Hematopoietic multipotent progenitor cell treated with erythropoietin and hydrocortisone succinate and interleukin-3 and kit ligand, for 8 days (in vitro differentiated cells): ENCODE measurements around the gene LMOD1.
"Not testable (repeated sequence)": the region's sequence is repeated elsewhere in the genome, so short reads cannot be mapped to it uniquely, and the experiment has no call there.

Experiments used
- DNase-seq: peaks from one replicate; pipeline ENCODE4 v3.0.0-alpha.2; 2015

Gene LMOD1

DNA sequence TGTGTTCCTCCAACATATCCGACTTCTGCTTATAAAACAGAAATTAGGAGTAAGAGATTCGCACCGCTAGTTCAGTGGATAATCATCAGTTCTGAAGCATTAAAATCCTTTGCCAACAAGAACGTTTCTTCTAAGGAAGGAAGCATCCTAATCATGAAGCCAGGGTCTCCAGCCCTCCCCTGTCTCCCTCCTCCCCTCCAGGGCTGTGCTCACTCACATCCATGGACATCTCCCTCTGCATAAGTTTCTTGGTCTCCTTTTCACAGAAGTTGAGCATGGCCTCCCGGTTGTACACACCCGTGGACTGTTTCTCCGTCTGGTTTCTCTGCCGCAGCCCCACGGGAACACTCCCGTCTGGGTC is 505 bp downstream of the LMOD1 start:
- DNase-seq, result no peak

DNA sequence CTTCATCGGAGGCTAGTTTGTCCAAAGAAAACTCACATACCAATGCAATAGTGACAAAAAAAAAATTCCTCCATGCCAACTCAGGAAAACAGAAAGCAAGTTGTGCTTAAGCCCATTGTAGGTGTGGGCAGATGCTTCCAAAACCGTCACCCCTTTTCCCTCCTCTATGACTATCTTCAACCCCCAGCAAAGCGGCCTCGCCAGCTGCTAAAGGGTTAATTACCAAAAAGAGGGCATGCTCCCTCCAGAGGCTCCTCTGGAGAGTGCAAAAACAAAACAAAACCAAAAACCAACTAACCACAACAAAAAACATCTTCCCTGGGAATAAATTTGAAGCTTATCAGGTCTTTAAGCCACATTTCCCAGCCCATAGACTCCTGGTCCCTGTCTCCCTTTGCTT is 1.2 kb downstream of the LMOD1 start:
- peak; percentile 13 for DNase-seq

DNA sequence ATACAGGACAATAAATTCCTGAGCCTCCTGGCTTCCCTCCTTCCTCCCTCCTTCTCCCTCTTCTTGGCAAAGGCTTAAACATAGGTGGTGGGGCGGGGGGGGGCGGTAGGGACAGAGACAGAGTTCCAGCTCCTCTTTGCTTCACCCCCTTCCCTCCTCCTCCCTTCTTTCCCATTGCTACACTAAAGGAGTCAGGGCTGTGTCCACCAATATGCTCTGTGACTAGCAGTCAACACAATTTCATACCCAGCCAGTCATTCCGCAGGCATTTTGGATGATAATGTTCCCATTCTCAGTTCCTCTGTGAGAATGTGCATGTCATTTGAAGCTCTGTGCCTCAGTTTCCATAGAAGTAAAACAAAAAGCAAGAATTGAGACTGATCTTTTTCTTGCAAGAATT is 1.7 kb downstream of the LMOD1 start:
- no peak for DNase-seq

DNA sequence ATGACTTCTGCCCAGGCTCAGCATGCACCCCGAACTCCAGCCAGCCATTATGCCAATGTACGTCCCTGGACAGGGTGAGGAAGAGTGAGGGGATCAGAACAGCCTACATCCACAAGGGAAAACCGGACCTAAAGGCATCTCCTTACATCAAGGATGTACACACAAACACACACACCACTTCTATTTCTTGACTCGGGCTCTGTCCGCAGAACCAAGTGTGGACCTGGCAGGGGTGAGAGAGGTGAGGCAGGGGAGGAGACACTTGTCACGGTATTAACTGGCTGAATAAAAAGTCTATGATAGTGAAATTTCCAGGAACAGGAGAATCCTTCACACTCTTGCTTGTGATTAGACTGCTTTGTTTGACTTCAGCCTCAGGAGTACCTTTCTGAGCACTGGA is 2.3 kb downstream of the LMOD1 start:
- DNase-seq, result no peak

DNA sequence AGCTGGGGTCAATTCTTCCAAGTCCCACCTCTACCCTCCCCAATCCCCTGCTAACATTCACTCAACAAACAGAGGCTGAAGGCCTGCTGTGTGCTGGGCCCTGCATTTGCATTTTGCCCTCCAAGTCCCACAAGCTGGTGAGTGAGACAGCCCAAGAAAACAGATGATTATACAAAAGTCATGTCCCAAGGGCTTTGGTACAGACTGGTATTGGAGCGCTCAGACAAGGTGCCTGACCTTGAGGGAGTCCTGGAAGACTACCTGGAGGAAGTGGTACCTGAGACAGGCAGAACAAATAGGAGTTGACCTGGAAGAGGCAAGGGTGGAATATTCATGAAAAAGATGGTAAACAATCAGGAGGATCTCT is 4.2 kb downstream of the LMOD1 start:
- no peak for DNase-seq

DNA sequence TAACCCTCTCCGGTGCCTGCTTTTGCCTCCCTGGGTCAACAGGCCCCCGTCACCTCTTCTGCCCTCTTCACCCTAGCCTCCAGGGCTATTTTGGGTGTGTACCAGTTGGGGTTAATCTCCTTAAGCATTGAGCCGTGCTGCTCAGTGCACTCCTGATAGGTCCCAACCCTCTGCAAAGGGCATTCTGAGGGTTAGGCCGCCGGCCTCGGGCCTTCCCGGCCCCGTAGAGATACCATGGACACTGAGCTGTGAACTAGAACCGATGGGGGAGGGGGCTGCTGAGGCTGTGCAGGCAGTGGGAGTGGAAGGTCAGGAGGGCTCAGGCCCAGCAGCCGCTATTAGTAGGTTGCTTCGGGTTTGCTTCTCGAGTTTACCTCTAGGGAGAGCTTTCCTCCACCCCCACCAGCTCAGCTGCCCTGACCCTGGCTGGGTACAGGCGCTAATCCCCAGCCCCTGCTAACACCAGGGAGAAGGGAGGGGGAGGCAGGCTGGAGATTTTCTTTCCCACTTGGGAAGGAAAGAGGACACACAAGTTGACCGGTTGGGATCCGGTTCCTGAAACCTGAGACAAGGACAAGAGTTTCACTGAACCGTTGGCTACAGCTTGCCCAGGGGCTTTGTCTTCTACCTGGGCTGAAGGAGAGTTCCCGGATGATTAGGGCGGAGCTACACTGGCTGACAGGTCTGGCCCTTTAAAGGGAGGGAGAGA is 4.8 kb downstream of the LMOD1 start:
- no peak for DNase-seq

DNA sequence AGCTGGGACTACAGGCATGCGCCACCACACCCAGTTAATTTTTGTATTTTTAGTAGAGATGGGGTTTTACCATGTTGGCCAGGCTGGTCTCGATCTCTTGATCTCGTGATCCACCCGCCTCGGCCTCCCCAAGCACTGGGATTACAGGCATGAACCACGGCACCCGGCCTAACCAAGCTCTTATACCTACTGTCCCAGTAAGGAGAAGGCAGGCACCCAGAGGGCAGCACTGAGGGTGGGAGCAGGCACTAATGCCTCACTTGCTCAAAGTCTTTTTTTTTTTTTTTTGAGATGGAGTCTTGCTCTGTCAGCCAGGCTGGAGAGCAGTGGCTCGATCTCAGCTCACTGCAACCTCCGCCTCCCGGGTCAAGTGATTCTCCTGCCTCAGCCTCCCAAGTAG is 6.0 kb downstream of the LMOD1 start:
- DNase-seq, result not testable (repeated sequence)

DNA sequence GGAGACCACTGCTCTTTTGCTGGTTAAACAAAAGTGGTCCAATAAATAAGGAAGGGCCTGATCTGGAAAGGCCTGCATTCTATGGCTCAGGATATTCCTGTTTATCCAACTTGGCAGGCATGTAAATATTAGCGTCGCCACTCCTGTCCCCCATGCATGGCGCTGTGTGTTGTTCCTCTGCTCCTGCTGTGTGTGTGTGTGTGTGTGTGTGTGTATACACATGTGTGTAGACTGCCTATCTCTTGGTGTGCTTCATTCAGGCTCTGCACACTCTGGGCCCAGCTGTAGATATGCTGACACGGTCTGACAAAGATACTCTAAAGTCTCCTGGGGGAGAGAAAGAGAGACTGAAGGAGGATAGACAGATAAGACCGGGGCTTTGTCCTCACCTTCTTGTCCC is 6.8 kb downstream of the LMOD1 start:
- DNase-seq, result no peak

DNA sequence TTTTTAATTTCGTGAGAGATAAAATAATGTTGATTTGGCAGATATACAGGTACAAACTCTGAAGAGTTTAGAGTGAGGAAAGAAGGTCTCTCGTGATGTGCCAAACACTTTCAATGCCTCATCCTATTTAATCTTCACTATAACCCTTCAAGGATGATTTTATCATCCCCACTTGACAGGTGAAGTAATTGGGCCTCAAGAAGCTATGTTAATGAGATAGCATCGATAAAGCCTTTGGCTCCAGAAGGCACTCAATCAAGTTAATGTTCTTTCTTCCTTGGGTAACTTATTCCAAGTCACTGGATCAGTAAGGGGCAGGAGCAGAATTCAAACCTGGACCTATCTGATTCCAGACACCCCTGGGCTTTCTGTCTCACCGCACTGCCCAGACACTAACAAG is 7.2 kb downstream of the LMOD1 start:
- DNase-seq, result no peak

DNA sequence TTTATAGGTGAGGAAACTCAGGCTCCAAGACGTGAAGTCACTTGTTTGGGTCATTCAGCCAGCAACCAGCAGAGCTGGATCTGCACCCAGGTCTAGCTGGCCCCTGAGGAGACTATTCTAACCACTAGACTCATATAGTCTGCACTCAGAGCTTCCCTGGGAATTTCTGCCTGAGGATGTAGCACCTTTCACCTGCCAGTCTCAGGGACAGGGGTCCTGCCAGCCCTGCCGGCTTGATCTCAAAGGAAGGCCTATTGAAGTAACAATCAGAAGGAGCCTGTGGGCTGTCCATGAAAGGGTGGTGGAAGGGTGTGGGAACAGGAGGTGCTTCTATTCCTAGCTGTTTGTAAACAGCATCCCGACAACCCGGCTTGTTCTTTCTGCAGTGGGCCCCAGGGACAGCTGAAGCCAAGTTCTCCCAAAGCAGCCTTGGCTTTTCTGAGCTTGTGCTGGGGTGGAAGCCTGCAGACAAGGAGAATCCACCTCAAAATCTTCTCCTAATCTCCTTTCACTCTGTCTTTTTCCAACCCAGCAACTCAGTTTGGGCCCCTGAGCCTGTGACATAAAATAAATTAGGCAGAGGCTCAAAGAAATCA is 7.8 kb downstream of the LMOD1 start:
- no peak for DNase-seq

DNA sequence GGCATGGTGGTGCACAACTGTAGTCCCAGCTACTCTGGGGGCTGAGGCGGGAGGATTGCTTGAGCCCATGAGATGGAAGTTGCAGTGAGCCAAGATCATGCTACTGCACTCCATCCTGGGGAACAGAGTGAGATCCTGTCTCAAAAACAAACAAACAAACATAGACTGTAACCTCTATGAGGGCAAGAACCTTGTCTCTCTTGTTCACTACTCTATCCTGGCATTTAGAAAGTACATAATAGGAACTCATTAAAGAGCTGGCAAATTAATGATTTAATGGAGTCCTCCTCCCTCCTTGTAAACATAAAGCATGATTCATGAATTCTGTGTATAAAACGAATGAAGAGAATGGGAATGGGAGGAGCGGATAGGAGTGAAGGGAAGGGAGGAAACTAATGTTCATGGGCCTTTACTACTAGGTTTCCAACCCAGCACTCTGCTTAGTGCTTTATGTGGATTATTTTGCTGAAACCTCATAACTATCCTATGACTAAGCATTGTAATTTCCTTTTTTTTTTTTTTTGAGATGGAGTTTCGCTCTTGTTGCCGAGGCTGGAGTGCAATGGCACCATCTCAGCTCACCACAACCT is 8.6 kb downstream of the LMOD1 start:
- no peak for DNase-seq

DNA sequence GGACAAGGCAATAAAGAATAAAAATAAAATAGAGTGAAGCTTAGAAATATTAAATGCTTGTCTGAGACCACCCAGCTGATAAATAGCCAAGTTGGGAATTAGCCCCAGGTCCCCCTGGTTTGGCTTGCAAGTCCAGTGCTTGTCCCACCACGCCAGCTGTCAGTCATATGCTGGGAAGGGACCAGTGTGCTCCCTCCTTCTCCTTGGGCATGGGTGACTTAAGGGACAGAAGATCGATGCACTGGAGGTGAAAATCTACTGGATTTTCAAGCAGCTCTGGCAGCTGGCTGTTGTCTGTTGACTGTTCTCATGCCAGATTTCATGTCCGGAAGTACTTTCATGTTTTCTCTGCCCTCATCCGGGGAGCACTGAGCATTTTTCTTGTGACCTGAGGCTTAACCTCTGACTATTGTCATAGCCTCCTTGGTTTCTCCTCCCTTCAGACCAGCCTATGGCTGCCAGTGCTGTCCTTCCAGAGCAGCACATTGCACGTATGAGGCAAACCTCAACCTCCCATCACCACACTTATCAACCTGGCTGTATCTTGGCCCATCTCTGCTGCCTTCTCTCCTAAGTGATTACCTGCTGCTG is 12.4 kb downstream of the LMOD1 start:
- DNase-seq, result no peak

DNA sequence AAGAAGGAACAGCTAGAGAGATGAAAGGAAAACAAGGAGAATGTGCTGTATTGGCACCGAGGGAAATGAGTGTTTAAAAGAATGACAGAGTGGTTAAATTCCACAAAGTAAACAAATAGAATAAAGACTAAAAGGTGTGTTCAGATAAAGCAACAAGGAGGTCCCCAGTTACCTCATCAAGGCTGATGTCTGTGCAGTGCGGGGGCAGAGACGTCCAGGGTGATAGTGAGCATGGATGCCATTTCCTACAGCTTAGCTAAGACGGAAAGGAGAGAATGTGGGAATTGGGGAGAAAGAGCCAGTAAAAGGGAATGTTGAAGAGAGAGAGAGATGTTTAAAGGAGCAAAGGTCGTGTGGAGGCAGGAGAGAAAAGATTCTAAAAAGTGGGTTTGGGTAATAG is 15.5 kb downstream of the LMOD1 start:
- no peak for DNase-seq

DNA sequence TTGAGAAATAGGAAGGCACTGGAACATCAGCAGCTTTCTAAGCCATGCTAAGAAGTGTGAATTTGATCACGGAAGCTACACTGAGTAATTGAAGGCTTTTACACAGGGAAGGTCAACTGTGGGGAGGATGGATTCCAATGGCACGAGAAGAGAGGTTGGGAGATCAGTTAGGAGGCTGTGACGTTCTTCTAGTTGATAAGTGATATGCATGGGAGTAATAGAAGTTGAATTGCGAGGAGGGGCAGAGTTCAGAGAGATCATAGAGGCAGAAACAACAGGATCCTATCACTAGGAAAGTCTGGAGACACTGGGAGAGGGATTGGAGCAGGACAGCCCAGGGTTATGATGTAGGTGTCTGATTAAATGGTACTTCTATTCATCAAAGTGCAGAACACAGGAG is 16.2 kb downstream of the LMOD1 start:
- DNase-seq, result no peak

DNA sequence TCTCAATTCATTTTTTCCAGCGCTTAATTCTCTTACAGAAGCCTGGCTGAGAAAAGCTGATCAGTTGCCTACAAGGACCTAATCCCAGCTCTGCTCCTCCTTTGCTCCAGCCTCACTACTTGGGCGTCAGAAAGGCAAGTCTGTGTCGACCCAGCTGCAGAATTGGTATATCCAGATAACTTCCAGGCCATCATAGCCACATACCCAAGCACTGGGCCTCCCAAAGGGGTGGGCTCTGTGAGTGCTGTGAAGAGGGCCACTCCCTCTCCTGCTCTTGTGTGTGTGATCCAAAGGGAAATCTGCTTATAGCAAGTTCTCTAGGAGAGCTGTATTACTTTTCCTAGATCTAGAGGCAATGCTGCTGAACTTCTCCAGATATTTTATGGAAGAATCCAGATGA is 18.1 kb downstream of the LMOD1 start:
- no peak for DNase-seq

DNA sequence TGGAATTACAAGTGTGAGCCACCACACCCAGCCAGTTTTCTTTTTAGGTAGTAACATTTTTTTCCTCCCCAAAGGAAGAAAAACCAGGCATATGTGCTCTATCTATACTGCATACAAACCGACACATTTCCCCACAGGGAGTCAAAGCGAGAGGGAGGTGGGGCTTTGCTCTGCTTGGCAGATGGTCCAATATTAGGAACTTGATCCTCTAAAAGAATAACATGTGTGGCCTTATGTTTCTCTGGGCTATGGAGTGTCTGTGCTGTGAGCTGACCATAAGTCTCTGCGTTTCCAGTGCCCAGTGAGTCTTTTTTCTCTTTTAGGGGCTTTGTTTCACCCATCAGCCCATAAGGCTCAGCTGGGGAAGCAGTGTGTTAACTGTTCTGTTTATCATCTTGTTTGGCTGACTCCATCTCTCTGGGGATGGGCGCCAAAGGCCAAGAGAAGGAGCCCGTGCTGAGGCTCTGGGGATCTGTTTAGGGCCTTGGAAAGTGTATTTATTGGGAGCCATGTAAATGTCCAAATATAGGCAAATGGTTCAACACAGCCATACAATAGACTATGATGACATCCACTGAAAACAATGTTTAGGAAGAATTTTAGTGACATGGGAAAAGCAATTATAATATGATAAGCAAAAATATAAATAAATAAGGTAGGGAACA is 20.2 kb downstream of the LMOD1 start:
- DNase-seq, result no peak

DNA sequence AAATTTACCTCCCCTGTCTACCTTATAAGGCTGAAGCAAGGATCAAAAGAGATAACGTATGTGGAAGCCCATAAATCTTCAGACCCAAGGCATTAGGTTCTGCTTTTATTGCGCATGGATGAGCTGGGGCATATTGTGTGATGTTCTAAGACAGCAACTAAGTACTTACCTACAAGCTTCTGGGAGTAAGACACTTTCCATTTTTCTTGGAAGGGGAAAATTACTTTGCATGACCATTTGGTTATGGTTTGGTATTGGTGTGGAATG is 21.1 kb downstream of the LMOD1 start:
- no peak for DNase-seq

DNA sequence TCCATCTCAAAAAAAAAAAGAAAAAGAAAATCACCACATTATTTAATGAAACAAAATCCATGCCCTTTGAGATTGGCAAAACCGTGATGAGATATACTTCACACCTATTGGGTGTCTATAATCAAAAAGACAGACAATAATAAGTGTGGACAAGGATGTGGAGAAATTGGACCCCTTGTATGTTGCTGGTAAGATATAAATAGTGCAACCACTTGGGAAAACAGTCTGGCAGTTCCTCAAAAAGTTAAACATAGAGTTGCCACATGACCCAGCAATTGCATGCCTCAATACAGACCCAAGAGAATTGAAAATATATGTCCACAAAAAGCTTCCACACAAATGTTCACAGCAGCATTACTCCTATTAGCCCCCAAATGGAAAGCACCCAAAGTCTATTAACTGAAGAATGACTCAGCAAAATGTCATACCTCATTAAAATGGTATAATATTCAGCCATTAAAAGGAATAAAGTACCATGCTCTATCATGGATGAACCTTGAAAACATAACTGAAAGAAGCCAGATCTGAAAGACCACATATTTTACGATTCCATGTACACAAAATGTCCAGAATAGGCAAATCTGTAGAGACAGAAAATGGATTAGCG is 24.3 kb downstream of the LMOD1 start:
- DNase-seq, result peak; percentile 6

DNA sequence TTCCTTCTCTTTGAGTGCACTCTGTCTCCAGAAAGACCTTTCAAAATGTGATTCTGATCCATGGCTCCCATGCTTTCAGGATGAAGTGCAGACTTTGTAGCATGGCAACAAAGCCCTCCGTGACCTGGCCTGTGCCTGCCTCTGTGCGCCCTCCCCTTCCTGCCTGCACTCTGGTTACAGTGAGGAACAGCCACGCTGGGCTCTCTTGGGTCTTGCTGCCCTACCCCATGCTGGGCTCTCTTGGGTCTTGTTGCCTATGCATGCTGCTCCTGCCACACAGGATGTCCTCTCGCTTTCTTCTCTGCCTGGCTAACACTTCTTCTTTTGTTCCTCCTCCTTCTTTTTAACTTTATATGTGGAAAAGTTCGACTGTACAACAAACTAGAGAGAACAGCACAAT is 28.0 kb downstream of the LMOD1 start:
- no peak for DNase-seq

DNA sequence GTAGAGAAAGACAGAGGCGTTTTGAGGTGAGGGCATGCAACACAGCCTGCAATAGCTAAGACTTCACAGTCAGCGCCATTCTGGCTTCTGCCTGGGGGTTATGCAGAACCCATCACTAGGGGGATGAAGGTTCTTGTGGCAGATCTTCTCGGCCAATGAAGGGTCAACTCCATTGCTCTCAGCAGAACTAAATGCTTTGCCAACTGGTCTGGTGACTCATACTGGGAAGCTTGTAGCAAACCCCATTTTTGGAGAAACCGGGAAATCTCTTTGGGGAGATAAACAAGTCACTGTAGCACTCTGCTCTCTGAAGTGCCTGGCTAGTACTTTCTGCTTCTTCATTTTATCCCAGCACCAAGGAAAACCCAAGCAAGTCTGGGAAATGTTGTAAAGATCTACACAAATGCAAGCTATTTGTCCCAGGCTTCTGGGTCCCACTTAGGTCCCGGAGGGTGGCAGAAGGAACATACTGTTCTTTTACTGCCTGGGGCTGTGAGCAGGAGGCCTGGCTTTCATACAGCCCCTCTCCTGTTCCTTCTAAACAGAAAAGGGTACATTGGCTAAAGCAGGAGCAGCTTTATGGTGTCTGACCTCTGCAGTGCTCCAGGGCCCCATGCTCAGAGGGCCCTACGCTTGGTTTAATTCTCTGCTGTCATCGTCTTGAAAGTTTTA is 28.9 kb downstream of the LMOD1 start:
- no peak for DNase-seq

DNA sequence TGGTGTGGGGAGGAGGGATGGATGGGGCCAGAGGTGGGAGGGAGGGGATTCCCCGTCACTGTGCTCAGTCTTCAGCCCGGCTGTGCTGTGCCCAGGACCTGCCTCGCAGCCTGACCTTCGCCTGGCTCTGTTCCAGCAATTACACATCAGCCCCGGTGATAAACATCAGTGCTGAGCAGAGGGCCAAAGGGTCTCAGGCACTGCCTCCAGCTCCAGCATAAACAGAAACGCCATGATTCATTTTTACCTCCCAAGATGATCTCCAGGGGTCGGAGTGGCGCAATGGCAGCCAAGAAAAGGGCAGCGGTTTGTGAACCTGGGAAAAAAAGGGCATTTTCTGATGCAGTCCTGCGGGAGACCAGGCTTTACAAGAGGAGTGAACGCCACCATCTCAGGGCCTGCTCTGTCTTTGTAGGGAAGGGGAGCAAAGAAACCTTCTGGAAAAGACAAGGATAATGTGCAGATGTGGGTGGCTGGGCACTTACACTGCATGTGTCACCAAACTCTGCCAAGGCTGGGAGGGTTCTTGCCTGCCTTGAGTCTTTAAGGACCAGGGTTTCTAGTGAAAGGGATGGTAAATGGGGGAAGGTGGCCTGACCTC is 29.6 kb downstream of the LMOD1 start:
- DNase-seq, result peak; percentile 36

DNA sequence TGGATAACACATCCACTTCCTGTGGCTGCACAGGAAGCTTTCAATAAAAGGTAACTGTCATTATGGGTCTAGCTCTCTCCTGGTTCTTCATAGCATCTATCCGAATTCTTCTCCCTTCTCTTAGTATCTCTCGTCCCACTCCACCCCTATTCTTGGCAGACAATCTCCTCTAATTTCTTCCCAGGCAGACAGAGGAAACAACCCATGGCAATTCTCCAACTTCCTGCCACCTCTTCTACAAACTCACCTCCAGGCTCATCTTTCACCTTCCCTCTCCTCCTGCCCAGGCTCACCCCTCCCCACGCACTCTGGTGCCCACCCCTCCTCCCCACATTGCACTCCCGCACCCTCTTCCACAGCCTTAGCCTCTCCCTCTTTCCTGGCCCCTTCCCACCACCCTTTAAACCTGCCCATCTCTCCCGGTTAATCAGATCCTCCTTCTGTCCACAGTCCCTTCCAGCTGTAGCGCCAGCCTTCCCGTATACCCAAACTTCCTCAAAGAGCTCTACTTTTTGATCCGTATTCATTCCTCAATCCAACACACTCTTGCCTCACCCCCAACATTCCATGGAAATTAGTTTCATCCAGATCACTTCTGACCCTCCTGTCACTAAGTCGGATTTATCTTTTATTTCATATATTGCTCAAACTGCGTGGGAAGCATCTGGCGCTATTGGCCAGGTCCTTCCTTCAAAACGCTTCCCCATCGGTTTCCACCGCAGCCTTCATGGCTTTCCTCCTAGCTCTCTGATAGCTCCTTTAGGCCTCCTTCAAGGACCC is 31.7 kb downstream of the LMOD1 start:
- no peak for DNase-seq
